ENCODE data around the gene ARVCF.
"Not testable (repeated sequence)": the region's sequence is repeated elsewhere in the genome, so short reads cannot be mapped to it uniquely, and the experiment has no call there.

Gene ARVCF

DNA sequence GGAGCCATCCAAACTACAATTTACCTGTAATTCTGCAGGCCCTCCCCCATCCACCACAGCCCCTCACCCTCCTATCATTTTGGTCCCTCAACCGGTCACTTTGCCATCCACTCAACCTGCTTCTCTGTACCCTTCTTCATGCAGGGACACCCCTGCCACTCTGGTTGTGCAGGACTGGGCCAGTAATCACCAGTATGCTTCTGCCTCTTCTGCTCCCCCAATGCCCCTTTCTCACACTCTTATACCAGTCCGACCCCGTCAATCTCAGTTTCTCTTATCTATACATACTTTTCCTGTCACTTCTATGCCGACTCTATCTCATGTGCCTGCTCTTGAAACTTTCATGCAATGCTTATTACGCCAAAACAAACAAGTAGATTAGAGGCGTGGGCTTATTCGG lies 80.1 kb downstream of the ARVCF start:
- DNase-seq (ENCODE audit: low spot score), result no peak

DNA sequence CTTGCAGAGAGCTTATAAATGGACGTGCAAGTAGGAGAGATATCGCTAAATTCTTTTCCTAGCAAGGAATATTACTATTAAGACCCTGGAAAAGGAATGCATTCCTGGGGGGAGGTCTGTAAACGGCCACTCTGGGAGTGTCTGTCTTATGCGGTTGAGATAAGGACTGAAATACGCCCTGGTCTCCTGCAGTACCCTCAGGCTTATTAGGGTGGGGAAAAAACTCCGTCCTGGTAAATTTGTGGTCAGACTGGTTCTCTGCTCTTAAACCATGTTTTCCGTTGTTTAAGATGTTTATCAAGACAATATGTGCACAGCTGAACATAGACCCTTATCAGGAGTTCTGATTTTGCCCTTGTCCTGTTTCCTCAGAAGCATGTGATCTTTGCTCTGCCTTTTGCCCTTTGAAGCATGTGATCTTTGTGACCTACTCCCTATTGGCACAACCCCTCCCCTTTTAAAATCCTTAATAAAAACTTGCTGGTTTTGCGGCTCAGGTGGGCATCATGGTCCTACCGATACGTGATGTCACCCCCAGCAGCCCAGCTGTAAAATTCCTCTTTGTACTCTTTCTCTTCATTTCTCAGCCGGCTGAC lies 81.4 kb downstream of the ARVCF start:
- not testable (repeated sequence) for DNase-seq (ENCODE audit: low spot score)

DNA sequence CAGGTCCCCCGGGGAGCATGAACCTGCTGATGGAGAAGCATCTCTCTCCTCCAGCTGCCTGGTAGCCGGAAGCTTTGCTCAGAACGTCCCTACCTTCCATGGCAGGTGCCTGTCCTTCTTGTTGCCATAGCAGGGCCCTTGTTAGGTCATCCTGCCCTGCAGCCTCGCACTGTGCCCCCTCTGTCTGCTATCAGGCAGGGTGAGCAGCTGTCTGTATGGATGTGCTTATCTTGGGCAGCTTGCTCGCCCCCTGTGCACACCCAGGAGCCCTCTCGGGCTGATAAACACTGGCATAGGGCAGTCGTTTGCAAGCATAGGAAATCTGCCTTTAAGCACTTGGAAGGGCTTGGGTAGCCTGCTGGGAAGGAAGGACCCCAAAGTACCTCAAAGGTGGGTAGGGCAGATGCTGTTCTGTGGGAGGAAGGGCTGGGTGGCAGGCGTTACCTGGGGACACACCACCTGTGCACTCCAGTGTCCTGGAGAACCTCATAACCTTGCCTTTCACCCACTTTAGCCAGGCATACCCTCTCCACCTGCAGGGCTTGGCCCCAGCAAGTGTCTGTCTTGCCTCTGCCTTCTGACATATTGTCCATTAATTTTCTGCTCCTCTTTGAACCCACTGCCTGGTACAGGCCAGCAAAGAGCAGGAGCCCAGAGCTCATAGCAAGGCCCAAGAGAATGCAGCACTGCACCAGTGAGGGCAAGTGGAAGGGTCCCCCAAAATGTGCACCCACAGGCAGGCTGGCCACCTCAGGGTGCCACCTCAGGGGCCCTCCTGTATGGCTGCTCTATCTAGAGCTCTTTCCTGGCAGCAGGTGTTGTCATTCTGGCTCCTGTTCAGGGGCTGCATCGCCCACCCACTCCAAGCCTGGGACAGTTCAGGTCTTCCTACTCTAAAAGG lies 83.0 kb downstream of the ARVCF start:
- no peak for DNase-seq (ENCODE audit: low spot score)

DNA sequence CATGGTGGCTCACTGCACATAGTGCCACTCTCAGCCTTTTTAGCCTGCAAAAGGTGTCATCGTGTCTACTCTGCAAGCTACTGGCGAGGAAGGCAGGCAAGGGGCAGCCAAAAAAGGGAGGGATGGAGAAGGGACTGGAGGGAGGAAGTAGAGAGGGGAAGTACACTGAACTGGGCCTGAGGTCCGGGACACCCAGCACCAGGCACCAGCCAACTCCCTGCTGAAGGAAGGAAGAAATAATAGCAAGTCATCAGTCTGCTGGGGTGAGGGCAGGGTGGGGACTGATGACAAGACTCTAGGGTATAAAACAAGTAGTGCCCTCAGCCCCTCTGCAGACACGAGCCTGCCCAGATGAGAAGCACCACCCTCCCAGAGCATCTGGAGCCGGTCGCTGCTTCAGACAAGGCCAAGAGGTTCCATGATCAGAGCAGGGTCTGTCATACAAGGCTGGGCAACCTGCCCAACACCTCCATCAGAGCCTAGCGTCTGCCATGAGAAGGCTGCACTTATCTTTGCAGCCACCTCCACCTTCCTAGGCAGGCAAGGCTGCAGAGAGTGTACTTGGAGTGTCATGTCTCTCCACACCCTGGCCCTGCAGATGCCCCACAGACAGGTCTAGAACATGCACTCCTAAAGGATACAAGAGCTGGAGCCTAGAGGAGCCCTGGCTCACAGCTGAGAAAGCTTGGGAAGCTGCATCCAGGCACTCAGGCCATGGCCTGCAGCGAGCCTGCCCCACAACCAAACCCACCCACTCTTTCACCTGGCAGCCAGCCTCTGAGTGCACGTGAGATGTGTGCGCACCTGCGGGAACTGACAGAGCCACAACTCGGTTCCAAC lies 84.0 kb downstream of the ARVCF start:
- no peak for DNase-seq (ENCODE audit: low spot score)

DNA sequence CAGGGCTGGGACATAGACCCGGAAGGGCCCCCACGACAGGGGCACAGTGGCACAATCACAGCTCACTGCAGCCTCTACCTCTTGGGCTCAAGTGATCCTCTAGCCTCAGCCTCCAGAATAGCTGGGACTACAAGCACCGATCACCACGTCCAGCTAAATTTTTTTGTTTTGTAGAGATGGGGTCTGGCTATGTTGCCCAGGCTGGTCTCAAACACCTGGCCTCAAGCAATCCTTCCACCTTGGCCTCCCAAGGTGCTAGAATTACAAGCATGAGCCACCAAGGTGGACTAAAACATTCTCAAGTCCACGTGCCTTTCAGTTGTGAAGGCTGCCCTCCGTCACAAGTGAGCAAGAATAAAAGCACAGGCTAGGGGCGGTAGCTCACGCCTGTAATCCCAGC lies 85.1 kb downstream of the ARVCF start:
- no peak for DNase-seq (ENCODE audit: low spot score)

DNA sequence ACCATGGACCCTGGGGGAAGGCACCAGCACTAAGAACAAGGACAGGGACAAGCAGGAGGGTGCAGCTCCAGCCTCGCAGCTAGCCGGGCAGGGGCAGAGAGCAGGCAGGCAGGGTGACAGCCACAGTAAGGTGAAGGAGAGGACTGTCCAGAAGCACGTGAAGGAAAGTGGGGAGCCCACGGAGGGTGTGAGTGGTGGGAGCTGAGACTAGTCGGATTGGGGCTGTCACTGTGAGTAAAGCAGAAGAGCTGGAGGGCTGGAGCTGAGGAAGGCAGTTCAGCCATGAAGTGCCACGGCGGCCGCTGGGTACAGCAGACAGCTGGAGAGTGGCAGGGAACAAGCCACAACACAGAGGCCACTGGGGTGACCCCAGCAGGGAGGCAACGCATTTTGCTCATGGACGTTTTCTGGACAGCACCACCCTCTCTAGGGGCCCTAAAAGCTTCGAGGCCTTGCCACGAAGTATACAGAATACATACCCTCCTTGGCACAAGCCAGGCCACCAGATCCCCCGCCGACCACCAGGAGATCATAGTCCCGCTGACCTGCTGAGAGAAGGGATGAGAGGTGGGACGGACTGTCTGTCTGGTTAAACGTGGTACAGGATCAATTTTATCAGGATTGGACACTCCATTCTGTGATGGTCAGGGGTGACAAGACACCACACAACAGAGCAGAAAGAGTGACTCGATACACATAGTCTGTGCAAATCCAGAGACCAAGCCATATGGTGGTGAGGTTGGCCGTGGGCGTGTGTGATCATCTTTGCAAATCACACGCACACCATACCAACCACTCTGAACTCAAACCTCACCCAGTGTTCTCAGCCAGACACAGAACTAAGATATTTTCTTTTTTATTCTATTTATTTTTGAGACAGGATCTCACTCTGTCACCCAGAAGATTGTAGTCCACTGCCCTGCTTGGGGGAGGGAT lies 85.8 kb downstream of the ARVCF start:
- DNase-seq (ENCODE audit: low spot score), result no peak

DNA sequence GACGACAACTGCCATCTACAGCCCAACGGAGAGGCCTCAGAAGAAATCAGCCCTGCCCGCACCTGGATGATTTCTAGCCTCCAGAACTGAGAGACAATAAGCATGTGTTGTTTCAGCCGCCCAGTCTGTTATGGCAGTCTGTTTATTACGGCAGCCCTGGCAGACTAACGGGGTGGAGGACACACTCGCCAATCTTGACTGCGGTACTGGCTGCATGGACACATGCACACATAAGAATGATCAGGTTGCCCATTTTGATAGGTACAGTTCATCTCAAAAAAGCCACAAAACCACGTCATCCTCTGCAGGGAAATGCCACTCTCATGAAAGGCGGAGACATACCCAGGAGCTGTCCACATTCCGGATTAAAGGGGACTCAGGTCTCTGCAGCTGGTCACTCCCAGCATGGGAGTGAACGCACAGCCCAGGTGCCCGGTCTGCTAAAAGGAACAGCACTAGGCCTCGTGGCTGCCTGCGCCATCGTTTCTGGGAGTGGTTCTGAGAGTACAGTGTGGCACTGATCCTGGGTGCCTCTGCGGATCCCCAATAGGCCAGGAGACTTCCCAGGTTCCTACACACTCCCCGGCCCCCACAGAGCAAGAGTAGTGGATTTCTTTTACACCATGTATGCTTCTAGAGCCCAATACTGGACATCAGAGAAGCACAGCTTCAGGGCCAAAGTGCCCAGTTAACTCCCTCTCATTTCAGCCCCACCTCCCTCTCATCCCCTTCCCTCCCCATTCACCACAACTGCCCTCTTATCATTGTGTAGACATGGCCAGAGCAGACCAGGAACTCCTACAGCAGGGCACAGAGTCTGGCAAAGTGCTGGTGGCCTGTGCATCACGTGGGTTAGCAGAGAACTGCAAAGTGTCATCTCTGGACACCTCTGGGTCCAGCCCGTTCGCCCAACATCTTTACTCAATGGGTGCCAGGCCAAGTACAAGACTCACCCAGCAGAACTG lies 86.8 kb downstream of the ARVCF start:
- no peak for DNase-seq (ENCODE audit: low spot score)

DNA sequence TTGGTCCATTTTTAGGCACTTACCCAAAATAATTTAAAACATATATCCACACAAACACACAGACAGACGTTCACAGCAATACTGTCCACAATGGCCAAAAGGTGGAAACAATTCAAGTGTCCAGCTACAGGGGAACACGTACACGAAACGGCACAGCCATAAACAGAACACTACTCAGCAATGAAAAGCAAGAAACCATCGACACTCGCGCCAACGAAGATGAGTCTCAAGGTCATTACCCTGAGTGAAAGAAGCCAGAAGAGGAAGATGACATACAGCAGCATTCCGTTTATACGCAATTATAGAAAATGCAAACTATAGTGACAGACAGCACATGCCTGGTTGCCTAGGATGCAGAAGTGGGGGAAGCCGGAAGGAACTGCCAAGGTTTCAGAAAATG lies 88.4 kb downstream of the ARVCF start:
- DNase-seq (ENCODE audit: low spot score), result no peak

DNA sequence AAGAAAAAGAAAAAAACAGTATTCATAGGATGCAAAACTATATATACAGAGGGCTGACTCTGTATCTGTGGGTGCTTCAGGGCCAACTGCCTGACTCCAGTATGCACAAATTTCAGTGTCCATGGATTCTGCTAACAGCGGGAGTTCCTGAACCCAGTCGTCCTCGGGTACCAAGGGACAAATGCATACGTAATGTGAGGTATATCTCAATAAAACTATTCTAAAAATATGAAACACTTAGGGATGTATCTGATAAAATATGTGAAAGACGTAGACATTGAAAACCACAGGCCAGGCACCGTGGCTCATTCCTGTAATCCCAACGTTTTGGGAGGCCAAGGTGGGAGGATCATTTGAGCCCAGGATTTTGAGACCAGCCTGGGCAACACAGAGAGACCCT lies 88.9 kb downstream of the ARVCF start:
- no peak for DNase-seq (ENCODE audit: low spot score)

DNA sequence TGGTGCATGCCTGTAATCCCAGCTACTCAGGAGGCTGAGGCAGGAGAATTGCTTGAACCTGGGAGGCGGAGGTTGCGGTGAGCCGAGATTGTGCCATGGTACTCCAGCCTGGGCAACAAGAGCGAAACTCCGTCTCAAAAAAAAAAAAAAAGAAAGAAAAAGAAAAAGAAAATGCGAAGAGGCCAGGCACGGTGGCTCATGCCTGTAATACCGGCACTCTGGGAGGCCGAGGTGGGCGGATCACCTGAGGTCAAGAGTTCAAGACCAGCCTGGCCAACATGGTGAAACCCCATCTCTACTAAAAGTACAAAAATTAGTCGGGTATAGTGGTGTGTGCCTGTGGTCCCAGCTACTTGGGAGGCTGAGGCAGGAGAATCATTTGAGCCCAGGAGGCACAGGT lies 90.6 kb downstream of the ARVCF start:
- DNase-seq (ENCODE audit: low spot score), result not testable (repeated sequence)

DNA sequence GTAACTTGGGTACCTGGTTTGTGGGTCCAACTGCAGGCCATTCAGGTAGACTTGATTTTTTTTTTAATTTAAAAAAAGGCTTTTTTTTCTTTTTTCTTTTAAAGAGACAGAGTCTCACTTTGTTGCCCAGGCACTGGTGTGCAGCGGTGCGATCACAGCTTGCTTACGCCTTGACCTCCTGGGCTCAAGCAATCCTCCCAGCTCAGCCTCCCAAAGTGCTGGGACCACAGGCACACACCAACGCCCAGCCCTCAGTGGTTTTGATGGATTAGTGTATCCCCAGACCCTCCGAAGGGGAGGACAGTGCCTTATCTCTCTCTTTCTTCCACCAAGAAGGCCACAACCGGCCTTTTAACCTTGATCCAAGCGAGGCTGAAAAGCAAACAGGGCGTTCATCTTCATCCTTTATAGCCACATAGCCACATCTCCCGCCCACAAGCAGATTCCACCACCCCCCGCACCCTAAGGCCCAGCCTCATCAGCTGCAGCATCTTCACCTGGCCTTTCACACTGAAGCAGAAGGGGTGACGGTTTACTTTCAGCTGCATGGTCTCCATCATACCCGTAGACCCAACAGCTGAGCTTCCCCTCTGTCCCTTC lies 92.6 kb downstream of the ARVCF start:
- no peak for DNase-seq (ENCODE audit: low spot score)

DNA sequence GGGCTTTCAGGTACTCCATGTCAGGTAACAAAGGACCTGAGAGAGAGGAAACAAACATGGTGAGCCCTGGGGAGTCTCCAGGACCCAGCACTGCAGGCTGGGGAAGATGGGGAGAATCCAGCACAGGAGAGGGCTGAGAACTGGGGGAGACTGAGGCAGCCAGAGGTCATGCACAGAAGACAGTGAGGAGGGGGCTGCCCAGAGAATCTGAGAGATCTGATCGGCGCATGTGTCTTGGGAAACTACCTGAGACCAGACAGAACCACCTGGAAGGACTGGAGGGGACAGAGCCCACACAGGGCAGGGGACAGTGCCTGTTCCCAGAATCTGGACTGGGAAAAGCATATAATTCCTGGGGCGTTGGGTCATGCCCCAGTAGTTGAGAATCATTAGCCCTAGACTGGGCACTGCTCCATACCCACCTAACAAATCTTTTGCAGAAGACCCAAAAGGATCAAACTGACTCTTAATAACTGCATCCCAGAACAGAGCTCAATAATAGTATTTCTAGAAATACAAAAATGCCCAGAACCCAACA lies 95.0 kb downstream of the ARVCF start:
- no peak for DNase-seq (ENCODE audit: low spot score)
